Stimulated activated CD8-positive, alpha-beta memory T cell treated with anti-CD3 and anti-CD28 coated beads, Interleukin-4, amount 100 ng/mL, for 1 hour (primary cell): ENCODE data around the gene IFT122.
"Not testable (repeated sequence)": the region's sequence is repeated elsewhere in the genome, so short reads cannot be mapped to it uniquely, and the experiment has no call there.

Source experiments
- DNase-seq, 2 donors: peaks; one replicate each; pipeline ENCODE4 v3.0.0-alpha.2; 2020; ENCODE audit warnings: low read depth in 2 of 2, low spot score in 1 of 2

The IFT122 gene

GRCh38 chr3:129515108-129515820, 75.2 kb downstream of the IFT122 start:
- not testable (repeated sequence) for DNase-seq

DNA sequence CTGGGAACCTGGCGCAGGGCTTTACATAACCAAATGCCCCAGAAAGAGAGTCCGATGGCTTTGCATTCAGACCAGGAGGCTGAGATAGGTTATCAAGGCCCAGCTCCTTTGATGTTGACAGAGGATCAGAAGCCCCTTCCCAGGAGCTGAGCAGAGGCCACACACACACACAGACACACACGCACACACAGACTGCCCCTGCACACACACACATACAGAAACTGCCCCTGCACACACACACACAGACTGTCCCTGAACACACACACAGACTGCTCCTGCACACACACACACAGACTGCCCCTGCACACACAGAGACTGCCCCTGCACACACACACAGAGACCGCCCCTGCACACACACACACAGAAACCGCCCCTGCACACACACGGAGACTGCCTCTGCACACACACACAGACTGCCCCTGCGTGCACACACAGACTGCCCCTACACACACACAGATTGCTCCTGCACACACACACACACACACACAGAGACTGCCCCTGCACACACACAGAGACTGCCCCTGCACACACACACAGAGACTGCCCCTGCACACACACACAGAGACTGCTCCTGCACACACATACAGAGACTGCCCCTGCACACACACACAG, 75.9 kb downstream of the IFT122 start:
- DNase-seq, result not testable (repeated sequence)

GRCh38 chr3:129517516-129517915, 77.5 kb downstream of the IFT122 start:
- no peak for DNase-seq

DNA sequence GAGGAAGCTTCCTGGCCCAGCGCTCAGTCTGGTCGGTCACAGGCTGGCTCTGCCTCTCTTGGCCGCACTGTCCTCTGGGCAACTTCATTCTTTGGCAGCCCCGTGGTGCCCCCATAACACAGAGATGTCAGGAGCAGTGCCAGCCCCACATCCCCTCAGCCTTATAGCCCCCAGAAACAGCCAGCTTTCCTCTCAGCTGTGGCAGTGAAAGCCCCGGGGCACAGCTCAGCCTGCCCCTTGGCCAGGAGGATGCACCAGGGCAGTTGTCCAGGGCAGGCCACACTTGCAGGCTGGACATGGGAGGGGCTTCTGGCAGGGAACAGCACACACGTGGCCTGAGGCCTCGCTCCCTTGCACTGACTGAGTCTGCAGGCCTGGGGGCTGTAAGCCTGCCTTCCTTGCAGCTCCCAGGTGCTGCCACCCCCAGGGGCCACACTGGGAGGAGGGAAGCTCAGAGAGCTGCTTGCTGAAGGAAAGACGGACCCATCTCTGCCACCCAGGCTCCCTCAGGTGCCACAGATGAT, 78.1 kb downstream of the IFT122 start:
- DNase-seq, result no peak

GRCh38 chr3:129518581-129518980, 78.6 kb downstream of the IFT122 start:
- DNase-seq, result no peak

DNA sequence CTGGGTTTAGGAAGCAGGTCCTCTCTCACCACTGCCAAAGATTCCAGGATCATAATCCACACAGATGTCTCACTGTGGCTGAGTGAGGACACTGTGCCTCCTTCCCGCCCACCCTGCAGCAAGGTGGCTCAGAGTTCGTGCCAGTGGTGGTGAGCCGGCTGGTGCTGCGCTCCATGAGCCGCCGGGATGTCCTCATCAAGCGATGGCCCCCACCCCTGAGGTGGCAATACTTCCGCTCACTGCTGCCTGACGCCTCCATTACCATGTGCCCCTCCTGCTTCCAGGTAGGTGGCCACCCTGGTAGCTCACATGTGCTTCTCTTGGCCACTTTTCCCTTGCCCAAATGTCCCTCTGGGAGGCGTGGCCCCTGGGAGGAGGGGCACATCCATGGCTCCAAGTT, 79.4 kb downstream of the IFT122 start:
- DNase-seq, result no peak

- DNase-seq, result no peak
Measured at GRCh38 chr3:129519896-129520715, 80.1 kb downstream of the IFT122 start.

DNA sequence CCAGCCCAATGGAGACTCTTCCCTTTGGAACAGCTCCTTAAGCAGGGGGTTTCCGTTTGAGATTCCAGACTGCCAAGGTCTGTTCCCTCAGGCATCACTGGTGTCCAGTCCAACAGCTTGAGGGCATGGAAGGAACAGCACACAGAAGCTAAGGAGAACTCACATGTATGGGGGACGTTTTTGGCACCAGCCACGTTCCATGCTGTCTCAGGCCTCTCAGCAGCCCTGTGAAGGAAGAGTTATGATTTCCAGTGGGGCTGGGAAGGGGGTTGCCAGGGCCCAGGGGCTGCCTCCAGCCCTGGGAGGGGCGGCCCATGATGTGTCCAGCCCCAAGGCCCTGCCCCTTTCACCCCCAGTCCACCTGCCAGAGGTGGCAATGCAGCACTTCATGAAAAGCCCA, 80.9 kb downstream of the IFT122 start:
- DNase-seq, result no peak

DNA sequence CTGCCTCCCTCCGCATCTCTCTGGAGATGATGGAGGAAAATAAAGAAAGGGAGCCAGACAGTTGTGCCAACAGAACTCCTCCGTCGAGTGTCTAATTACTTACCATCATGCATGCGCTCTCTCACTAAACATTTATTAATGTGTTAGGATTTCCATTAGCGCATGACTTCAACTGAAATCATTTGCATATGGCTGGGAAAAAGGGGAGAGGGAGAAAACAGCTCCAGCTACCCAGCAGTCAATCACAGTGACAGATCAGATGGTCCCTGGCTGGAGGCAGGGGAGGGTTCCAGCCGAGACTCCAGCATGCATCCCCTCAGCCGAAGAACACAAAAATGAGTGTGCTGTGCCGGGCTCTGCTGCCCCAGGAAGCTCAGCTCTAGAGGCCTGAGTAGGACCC, 81.6 kb downstream of the IFT122 start:
- no peak for DNase-seq

DNA sequence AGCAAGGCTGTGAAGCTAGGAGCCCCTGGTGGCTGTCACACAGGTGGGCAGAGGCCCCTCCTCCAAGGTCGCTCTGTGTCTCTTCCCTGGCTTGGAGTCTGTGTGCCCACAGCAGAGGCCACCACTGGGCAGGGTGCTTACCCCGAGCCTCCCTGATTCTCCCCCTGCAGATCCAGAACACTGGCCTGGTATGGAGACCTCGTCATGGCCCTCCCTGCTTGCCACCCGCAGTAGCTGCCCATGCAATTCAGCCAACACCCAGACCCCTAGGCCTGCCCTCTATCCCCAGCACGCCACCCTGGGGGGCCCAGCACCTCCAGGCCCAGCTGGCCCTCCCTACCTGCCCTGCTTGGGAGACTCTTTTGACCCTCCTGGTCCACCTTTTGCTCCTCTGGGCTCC, 82.9 kb downstream of the IFT122 start:
- DNase-seq, result no peak

DNA sequence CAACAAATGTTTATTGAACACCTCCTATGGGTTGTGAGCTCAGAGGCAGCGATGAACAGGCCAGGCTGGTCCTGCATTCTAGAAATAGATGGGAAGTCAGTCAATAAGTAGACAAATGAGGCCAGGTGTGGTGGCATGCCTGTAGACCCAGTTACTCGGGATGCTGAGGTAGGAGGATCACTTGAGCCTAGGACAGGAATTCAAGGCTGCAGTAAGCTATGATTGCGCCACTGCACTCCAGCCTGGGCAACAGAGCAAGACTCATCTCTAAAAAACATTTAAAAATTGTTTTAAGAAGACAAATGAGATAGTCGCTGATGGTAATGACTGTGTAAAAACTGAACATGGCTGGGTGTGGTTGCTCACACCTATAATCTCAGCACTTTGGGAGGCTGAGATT, 84.1 kb downstream of the IFT122 start:
- no peak for DNase-seq

DNA sequence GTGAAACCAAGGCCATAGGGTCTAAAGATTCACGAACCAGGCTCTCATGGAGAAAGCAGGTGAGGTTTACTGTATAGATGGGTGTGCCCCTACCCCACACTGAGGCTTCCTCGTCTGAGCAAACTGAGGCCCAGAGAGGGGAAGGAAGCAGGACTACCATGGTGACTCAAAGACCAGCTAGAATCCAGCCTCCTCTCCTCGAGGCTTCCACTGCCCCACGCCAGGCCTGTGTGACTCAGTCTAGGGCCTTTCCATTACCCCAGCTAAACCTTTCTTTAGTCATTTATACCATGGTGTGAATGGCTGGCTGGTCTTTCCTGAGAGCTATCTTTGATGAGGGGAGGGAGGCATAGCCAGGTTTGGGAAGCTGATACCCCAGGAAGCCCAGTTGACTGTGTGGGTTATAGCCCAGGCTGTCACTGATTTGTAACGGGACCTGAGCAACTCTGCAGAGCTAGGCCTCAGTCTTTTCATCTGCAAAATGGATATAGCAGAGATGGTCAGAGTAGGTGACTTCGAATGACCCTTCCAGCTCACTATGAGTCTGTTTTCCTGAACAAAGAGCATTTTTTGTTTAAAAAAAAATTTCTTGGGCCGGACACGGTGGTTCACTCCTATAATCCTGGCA, 85.4 kb downstream of the IFT122 start:
- no peak for DNase-seq

DNA sequence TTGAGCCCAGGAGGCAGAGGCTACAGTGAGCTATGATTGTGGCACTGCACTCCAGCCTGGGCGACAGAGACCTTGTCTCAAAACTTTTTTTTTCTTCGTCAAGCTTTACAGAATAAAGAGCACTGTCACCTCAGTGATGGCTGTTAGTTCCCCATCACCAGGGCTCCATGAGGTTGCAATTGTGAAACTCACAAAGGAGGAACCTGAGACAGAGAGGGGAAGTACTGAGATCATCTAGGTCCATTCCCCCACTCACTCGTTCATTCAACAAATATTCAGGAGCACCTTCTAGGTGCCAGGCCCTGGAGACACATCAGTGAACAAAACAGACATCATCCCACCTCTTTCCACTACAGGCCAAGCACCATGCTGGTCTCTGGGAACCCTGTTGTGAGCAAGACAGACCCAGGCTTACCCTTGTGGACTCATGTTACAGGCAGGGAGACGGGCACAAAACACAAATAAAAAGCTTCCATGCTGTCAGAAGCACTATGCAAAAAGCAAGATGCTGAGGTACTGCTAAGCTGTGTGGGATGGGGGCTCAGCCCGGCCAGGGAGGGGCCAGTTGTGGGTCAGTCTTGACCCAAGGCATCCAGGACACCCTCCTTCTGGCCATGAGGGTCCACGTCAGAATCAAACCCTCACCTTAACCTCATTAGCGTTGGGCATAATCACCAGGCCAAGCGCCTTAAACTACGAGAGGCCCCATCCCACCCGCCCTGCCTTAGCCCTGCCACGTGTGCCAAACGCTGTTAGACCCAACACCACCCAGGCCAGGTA, 86.3 kb downstream of the IFT122 start:
- DNase-seq, result no peak

GRCh38 chr3:129527262-129527661, 87.2 kb downstream of the IFT122 start:
- DNase-seq, result no peak

GRCh38 chr3:129528589-129529100, 88.6 kb downstream of the IFT122 start, which contains the start of gene RHO:
Gene RHO (plus strand): TSS chr3:129528639. CDS start chr3:129528734, 95 bp downstream.
- DNase-seq, result no peak

DNA sequence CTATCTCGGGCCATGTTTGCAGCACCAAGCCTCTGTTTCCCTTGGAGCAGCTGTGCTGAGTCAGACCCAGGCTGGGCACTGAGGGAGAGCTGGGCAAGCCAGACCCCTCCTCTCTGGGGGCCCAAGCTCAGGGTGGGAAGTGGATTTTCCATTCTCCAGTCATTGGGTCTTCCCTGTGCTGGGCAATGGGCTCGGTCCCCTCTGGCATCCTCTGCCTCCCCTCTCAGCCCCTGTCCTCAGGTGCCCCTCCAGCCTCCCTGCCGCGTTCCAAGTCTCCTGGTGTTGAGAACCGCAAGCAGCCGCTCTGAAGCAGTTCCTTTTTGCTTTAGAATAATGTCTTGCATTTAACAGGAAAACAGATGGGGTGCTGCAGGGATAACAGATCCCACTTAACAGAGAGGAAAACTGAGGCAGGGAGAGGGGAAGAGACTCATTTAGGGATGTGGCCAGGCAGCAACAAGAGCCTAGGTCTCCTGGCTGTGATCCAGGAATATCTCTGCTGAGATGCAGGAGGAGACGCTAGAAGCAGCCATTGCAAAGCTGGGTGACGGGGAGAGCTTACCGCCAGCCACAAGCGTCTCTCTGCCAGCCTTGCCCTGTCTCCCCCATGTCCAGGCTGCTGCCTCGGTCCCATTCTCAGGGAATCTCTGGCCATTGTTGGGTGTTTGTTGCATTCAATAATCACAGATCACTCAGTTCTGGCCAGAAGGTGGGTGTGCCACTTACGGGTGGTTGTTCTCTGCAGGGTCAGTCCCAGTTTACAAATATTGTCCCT, 89.6 kb downstream of the IFT122 start:
- no peak for DNase-seq

- no peak for DNase-seq
Measured at GRCh38 chr3:129530251-129530791, 90.3 kb downstream of the IFT122 start.

GRCh38 chr3:129530821-129531220, 90.8 kb downstream of the IFT122 start:
- DNase-seq, result no peak

DNA sequence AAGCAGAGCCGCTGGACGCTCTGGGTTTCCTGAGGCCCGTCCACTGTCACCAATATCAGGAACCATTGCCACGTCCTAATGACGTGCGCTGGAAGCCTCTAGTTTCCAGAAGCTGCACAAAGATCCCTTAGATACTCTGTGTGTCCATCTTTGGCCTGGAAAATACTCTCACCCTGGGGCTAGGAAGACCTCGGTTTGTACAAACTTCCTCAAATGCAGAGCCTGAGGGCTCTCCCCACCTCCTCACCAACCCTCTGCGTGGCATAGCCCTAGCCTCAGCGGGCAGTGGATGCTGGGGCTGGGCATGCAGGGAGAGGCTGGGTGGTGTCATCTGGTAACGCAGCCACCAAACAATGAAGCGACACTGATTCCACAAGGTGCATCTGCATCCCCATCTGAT, 91.7 kb downstream of the IFT122 start:
- no peak for DNase-seq
